ENCODE measurements around the gene LYZL1.
"Not testable (repeated sequence)": the region's sequence is repeated elsewhere in the genome, so short reads cannot be mapped to it uniquely, and the experiment has no call there.

Gene LYZL1

DNA sequence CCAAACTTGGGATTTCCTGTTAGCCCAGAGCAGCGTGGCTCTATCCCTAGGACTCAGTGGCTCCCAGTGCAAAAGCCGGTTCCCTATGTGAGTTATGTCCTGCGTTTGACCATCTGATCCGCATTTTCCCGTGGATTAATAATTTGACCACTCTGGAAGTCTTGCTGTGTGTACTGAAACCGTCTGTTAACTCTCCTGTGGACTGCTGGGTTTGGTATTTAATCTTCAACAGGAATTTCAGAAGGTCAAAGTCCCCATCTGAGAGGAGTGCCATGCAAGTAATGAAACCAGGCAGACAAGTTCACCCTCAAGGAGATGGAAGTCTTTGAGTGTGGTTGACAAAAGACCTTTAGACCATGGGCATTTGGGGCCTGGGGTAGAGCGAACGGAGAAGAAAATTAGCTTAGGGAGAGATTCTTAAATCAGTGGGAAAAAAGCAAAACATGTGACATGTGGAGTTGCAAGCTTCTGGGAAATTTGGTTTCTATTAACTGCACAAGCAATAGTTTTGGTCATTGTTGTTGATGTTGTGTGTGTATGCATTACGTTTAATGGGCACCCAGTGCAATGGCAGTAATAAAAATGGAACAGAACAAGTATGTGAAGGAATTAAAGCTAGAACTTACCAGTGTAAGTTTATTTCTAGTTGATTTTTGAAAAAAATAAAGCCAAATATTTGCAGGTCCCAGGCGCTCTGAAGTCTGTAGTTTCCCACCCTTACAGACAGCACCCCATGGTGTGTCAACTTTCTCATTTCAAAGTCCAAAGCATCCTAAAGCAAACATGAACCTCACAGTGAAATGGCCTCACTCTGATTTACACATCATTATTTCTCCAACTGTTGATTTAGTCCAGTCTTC lies 38.2 kb downstream of the LYZL1 start:
- in situ Hi-C loops (cut with MboI; ENCODE audit: low sequenced_read_pairs) = no loop called here

- in situ Hi-C loops (cut with MboI; ENCODE audit: low sequenced_read_pairs) = no loop called here
These were observed 38.9 kb downstream of the LYZL1 start for GRCh38 chr10:29327746-29328102.

GRCh38 chr10:29328983-29329382 lies 40.1 kb downstream of the LYZL1 start:
- in situ Hi-C loops (cut with MboI; ENCODE audit: low sequenced_read_pairs) = no loop called here

- in situ Hi-C loops (cut with MboI; ENCODE audit: low sequenced_read_pairs) = no loop called here
These were observed 40.5 kb downstream of the LYZL1 start for GRCh38 chr10:29329420-29329819.

DNA sequence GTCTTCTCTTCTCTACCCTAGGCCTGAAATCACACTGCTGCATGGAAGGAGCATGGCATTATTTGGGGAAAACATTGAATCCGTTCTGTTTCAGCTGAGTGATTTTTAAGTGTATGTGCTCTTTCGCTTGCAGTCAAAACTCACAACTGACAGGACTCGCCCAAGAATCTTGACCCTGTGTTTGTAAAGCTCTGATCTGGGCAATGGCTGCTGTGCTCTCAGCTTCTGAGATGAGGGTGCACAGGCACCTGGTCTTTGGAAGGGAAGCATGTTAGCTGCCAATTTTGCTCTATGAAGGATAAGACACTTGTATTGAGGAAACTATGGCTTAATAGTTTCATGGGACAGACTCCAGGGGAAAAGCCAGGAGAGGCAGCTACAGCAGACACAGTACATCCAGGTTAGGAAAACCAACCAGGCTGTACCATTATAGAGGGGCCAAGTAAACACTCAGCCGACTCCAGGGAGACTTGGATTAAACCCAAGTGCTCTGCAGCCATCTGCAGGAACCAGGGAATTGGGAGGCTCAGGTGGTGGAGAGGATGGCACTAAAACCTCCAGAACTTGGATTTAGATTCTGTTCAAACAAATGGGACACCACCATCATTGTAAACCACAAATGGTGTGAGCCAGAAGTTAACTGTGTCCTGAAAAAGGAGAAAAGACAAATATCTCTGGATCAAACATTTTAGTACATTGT lies 43.3 kb downstream of the LYZL1 start:
- in situ Hi-C loops (cut with MboI; ENCODE audit: low sequenced_read_pairs) = no loop called here

DNA sequence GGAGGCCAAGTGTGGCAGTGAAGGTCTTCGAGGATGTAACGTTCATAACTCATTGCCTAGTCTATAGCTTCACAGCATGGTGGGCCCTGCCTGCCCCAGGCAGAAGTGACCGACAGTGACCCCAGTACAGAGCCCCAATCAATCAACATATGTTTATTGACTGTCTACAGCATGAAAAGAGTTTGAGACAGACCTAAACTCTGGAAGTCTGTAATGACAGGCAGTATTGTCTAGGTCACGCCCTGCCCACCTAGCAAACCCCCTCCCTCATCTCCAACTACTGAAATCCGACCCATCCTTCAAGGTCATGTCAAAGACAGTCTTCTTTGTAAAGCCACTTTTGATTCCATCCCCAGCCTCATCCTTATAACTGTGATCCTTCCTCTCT lies 43.9 kb downstream of the LYZL1 start:
- in situ Hi-C loops (cut with MboI; ENCODE audit: low sequenced_read_pairs) = no loop called here

- in situ Hi-C loops (cut with MboI; ENCODE audit: low sequenced_read_pairs) = not testable (repeated sequence)
These were observed 48.7 kb downstream of the LYZL1 start for GRCh38 chr10:29337526-29337925.

DNA sequence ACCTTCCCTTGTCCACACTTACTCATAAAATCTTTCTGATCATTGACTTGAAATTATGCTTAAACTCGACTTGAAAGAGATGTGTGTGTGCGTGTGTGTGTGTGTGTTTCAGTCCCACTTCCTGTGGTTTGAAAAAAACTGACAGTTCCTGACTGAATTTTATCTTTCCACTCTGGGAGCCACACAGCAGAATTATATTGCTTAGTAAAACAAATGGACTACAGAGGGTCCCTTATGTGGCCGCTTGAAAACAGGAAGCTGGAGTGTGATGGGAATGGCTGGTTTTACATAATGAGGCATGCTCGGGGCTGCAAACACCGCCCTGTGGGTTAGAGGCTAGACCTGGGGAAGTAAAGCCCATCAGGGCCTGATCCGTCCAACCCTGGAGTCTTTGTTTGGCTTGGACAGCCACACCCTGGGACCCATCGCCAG lies 54.8 kb downstream of the LYZL1 start:
- in situ Hi-C loops (cut with MboI; ENCODE audit: low sequenced_read_pairs) = no loop called here

GRCh38 chr10:29344073-29344820 lies 55.4 kb downstream of the LYZL1 start:
- in situ Hi-C loops (cut with MboI; ENCODE audit: low sequenced_read_pairs) = no loop called here

GRCh38 chr10:29345144-29345909 lies 56.5 kb downstream of the LYZL1 start:
- in situ Hi-C loops (cut with MboI; ENCODE audit: low sequenced_read_pairs) = no loop called here

- in situ Hi-C loops (cut with MboI; ENCODE audit: low sequenced_read_pairs) = no loop called here
These were observed 57.0 kb downstream of the LYZL1 start for GRCh38 chr10:29345910-29346209.

DNA sequence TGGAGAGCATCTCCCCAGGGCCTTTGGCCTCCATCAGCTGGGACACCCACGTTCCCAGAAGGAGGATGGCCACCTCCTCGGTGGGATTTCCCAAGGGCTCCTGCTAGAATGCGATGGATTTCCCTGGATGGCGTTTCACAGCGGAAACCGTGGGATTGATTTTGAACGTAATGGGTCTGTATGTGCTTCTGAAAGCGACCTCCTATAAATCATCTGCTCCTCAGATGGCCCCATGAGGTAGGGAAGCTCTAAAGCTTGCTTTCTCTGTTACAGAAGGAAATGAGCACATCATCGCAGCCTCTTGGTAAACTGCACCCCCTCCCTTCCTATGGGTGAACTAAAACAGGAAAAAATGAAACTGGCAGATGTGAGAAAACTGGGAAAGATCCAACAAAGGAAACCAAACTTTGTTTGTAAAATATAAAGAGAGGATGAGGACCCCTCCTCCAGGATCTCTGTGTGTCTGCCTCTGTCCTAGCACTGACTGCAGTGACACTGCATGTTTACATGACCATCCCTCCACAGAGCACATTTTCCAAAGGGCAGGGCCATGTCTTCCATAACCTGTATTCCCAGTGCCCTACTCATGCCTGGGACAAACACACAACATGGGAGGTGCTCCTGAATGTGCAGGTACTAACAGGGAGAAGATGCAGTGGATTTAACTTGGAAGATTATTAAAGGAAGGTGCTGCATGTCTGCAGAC lies 57.6 kb downstream of the LYZL1 start:
- in situ Hi-C loops (cut with MboI; ENCODE audit: low sequenced_read_pairs) = no loop called here

GRCh38 chr10:29348836-29349235 lies 60.0 kb downstream of the LYZL1 start:
- in situ Hi-C loops (cut with MboI; ENCODE audit: low sequenced_read_pairs) = no loop called here

DNA sequence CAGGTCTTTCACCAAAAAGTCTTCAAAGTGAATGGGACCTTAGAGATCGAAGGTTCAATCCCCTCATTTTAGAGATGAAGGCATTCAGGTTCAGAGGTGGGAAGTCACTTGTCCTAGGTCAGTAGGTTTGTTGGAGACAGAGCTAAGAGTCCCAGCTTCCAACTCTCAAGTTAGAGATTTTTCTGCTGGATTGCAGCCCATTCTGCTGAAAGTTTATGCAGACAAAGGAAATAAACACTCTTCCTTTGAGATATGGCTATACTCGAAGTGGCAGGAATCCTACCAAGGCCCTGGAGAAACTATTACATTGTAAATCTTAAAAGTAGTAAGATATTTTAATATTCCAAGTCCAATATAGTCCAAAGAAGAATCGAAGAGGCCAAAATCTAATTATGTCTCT lies 64.4 kb downstream of the LYZL1 start:
- in situ Hi-C loops (cut with MboI; ENCODE audit: low sequenced_read_pairs) = no loop called here

DNA sequence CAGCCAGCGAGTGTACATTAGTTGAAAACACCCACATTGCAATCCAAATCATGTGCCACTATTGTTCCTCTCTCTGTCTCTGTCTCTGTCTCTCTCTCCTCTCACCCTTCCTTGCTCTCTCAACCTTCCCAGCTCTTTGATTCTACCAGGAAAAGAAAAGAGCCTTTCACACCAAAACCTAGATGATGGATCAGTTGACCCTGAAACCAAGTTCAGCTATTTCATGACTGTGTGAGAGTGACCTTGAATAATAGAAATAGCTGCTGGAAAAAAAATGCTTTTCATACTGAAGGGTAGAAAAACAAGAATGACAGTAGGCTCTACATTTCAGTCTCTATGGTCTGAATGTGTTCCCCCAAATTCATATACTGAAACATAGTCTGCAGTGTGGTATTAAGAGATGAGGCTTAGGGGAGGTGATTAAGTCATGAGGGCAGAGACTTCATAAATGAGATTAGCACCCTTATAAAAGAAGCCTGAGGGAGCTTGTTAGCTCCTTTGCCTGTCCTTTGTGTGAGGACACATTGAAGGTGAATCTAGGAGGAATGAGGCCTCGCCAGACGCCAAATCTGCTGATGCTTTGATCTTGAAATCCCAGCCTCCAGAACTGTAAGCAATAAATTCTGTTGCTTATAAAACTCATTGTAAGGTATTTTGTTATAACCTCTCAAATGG lies 65.2 kb downstream of the LYZL1 start:
- in situ Hi-C loops (cut with MboI; ENCODE audit: low sequenced_read_pairs) = no loop called here

- in situ Hi-C loops (cut with MboI; ENCODE audit: low sequenced_read_pairs) = no loop called here
These were observed 66.6 kb downstream of the LYZL1 start for GRCh38 chr10:29355411-29355991.

- in situ Hi-C loops (cut with MboI; ENCODE audit: low sequenced_read_pairs) = no loop called here
These were observed 68.1 kb downstream of the LYZL1 start for GRCh38 chr10:29356931-29357330.

DNA sequence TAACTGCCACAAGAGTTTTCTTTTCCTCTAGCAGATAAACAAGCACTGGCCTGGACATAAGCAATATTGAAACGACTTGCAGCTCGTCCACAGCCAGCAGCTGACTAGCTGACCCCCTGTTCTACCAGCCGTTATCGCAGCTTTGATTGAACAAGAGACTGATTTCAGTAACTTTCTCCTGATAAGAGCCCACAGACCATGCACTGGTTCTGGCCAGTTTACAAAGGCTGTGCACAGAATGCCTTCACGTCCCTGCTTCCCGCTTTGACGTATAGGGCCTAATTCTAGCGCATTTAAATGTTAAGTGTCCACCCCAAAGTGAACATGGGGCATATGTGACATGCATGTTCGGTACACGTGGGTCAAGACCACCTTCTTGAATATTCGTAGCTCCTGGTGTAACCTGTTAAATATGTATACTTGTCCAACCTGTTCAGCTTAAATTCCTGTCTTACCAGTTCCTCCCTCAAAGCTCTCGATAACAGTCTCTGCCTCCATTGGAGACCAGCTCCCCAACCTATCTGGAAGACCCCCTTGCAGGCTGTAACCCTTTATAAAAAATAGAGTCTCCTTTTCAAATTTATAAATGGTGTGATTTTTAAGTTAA lies 69.2 kb downstream of the LYZL1 start:
- in situ Hi-C loops (cut with MboI; ENCODE audit: low sequenced_read_pairs) = no loop called here

DNA sequence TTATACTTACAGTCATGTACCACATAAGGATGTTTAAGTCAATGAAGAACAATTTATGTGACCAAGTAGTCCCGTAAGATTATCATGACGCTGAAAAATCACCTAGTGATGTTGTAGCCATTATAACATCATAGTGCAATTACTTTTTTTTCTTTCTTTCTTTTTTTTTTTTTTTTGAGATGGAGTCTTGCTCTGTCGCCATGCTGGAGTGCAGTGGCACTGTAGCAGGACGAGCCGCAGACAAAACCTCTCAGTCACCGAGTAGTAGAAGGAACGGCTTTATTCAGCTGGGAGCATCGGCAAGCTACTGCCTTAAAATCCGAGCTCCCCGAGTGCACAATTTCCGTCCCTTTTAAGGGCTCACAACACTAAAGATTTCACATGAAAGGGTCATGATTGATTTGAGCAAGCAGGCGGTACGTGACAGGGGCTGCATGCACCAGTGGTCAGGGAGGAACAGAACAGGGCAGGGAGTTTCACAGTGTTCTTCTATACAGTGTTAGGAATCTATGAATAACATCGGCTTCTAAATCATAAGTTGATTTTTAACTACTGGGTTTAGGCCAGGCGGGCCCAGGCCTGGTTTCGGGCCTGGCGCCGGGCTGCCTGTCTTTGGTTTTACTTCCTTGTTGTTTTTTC lies 71.5 kb downstream of the LYZL1 start:
- in situ Hi-C loops (cut with MboI; ENCODE audit: low sequenced_read_pairs) = not testable (repeated sequence)
